Ureter (tissue), 1 donor: ENCODE data around the gene KCNA4. TPM values are rescaled to one million over a fixed set of nuclear protein-coding genes. Genes with fewer than 3 reads are reported as not detected.
"Not testable (repeated sequence)": the region's sequence is repeated elsewhere in the genome, so short reads cannot be mapped to it uniquely, and the experiment has no call there.

ENCODE experiments used
- DNase-seq: peaks from one replicate; pipeline ENCODE4 v3.0.0-alpha.2; 2020; ENCODE audit warnings: low spot score
- total RNA-seq: library from RNA; stranded (reverse); gene quantifications from one replicate; pipeline ENCODE4 v1.2.4, GENCODE V29; 2023
- donor health status: DM: yes; HTN: yes; CAD: no.

The KCNA4 gene
- total RNA-seq, 1 donor from 2014 or later, result not detected

- no peak for DNase-seq
Observed at GRCh38 chr11:30000986-30001750, 15.7 kb downstream of the KCNA4 start.

- no peak for DNase-seq
Observed at GRCh38 chr11:29996016-29996415, 20.8 kb downstream of the KCNA4 start.

- no peak for DNase-seq
Observed at GRCh38 chr11:29989174-29989970, 27.5 kb downstream of the KCNA4 start.

- DNase-seq, result no peak
Observed at GRCh38 chr11:29985248-29985647, 31.6 kb downstream of the KCNA4 start.

GRCh38 chr11:29984544-29984943, 32.3 kb downstream of the KCNA4 start:
- no peak for DNase-seq

- no peak for DNase-seq
Observed at GRCh38 chr11:29978549-29978948, 38.3 kb downstream of the KCNA4 start.

GRCh38 chr11:29975580-29975979, 41.2 kb downstream of the KCNA4 start:
- not testable (repeated sequence) for DNase-seq

- DNase-seq, result no peak
Observed at GRCh38 chr11:29963796-29964195, 53.0 kb downstream of the KCNA4 start.

- DNase-seq, result no peak
Observed at GRCh38 chr11:29963036-29963435, 53.8 kb downstream of the KCNA4 start.

- DNase-seq, result no peak
Observed at GRCh38 chr11:29962243-29962642, 54.6 kb downstream of the KCNA4 start.

Other genes with a start within 250 kb of the KCNA4 start
- gene FSHB, start 214.0 kb upstream of the KCNA4 start, total RNA-seq, result not detected